ENCODE measurements around the gene TSPAN5. TPM values are rescaled to one million over a fixed set of nuclear protein-coding genes. Genes with fewer than 3 reads are reported as not detected.
A peak's percentile ranks its signal among the peaks of the same experiment; 100 is the strongest.

TSPAN5 gene
- total and polyA plus RNA-seq, 3 donors from 2014 or later = 27.8 to 57.2 (median 30.8) TPM

- H3K4me3 ChIP-seq = no peak overlapping the region
- intact Hi-C loops (cut with DNase I; ENCODE audit: low total_unique reads) = no loop called here
- H3K27ac ChIP-seq = peak overlapping the region; percentile 71 to 82
- no peaks in the 10 kb centered on the region for H3K9me3 ChIP-seq
- TF ChIP-seq, protein P1, sequence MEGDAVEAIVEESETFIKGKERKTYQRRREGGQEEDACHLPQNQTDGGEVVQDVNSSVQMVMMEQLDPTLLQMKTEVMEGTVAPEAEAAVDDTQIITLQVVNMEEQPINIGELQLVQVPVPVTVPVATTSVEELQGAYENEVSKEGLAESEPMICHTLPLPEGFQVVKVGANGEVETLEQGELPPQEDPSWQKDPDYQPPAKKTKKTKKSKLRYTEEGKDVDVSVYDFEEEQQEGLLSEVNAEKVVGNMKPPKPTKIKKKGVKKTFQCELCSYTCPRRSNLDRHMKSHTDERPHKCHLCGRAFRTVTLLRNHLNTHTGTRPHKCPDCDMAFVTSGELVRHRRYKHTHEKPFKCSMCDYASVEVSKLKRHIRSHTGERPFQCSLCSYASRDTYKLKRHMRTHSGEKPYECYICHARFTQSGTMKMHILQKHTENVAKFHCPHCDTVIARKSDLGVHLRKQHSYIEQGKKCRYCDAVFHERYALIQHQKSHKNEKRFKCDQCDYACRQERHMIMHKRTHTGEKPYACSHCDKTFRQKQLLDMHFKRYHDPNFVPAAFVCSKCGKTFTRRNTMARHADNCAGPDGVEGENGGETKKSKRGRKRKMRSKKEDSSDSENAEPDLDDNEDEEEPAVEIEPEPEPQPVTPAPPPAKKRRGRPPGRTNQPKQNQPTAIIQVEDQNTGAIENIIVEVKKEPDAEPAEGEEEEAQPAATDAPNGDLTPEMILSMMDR (IDR thresholded peaks at IDR 0.05) = no peak
- TF ChIP-seq POLR2A (IDR thresholded peaks at IDR 0.05) = no peak
- H3K27me3 ChIP-seq = no peaks in the 10 kb centered on the region
- 43 to 56% methylated on average over 7 of the region's 7 CpGs for WGBS, 2 donors
- peaks cover 75% of the 10 kb centered on the region for H3K4me1 ChIP-seq
- DNase-seq = peak; percentile 70
- no peaks in the 10 kb centered on the region for H3K36me3 ChIP-seq (ENCODE audit: low read depth, missing control alignments)
Observed at GRCh38 chr4:98519268-98519977, 139.0 kb downstream of the TSPAN5 start.

DNA sequence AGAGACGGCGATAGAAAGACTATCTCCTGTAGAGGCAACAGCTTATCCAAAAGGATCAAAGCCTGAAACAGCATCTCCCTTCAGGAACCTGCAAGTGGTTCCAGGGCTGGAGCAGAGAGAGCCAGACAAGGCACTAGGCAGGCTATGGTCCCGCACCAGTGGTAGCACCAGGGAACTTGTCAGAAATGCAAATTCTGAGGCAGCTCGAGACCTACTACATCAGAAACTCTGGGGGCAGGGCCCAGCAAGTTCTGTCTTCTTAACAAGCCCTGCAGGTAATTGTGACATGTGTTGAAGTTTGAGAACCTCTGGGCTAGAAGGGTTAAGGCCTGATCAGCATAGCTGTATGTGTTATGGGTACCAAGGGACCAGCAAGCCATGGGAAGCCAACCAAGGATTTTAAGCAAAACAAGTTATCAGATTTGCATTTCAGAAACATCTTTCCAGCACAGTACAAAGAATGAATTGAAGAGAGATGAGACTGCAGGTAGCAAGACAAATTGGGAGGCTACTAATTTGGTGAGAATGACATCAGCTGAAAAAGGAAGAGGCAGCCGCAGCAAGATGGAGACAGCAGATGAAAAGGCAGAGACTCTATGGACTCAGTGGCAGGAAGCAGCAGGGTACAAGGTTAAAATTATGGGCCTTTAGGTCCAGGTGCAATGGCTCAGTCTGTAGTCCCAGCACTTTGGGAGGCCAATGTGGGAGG lies 139.7 kb downstream of the TSPAN5 start:
- H3K4me1 ChIP-seq = peaks cover 69% of the 10 kb centered on the region
- TF ChIP-seq, protein P1 (IDR thresholded peaks at IDR 0.05) = no peak
- TF ChIP-seq POLR2A (IDR thresholded peaks at IDR 0.05) = no peak
- no peak overlapping the region for H3K4me3 ChIP-seq
- 58 to 67% methylated on average over 5 of the region's 5 CpGs for WGBS, 2 donors
- intact Hi-C loops (cut with DNase I; ENCODE audit: low total_unique reads) = no loop called here
- H3K36me3 ChIP-seq (ENCODE audit: low read depth, missing control alignments) = no peaks in the 10 kb centered on the region
- no peak for DNase-seq
- H3K27me3 ChIP-seq = no peaks in the 10 kb centered on the region
- H3K27ac ChIP-seq = peak overlapping the region; percentile 71 to 82
- no peaks in the 10 kb centered on the region for H3K9me3 ChIP-seq

GRCh38 chr4:98517218-98518021 lies 141.0 kb downstream of the TSPAN5 start:
- intact Hi-C loops (cut with DNase I; ENCODE audit: low total_unique reads) = no loop called here
- no peaks in the 10 kb centered on the region for H3K27me3 ChIP-seq
- no peaks in the 10 kb centered on the region for H3K36me3 ChIP-seq (ENCODE audit: low read depth, missing control alignments)
- no peak for TF ChIP-seq POLR2A (IDR thresholded peaks at IDR 0.05)
- TF ChIP-seq, protein P1 (IDR thresholded peaks at IDR 0.05) = no peak
- H3K27ac ChIP-seq = peak overlapping the region in 1 of 2 donors; percentile 71
- H3K4me3 ChIP-seq = no peak overlapping the region
- DNase-seq = peak; percentile 63
- WGBS, 2 donors = 23 to 42% methylated on average over 2 of the region's 2 CpGs
- H3K9me3 ChIP-seq = no peaks in the 10 kb centered on the region
- H3K4me1 ChIP-seq = peaks cover 58% of the 10 kb centered on the region

GRCh38 chr4:98516441-98517217 lies 141.8 kb downstream of the TSPAN5 start:
- H3K9me3 ChIP-seq = no peaks in the 10 kb centered on the region
- H3K36me3 ChIP-seq (ENCODE audit: low read depth, missing control alignments) = no peaks in the 10 kb centered on the region
- peak overlapping the region; percentile 32 to 69 for H3K27ac ChIP-seq
- no peak for DNase-seq
- no peak for TF ChIP-seq POLR2A (IDR thresholded peaks at IDR 0.05)
- TF ChIP-seq, protein P1 (IDR thresholded peaks at IDR 0.05) = no peak
- peaks cover 53% of the 10 kb centered on the region for H3K4me1 ChIP-seq
- no peak overlapping the region for H3K4me3 ChIP-seq
- 58 to 76% methylated on average over 5 of the region's 5 CpGs for WGBS, 2 donors
- H3K27me3 ChIP-seq = no peaks in the 10 kb centered on the region
- intact Hi-C loops (cut with DNase I; ENCODE audit: low total_unique reads) = no loop called here

Data from testis (tissue), 3 donors.